ENCODE measurements around the gene ADGRB3. TPM values are rescaled to one million over a fixed set of nuclear protein-coding genes. Genes with fewer than 3 reads are reported as not detected.

ADGRB3 gene
- polyA plus RNA-seq, 1 of the 3 experiments (the other 2 are of a cell fraction) = 0.12 TPM

DNA sequence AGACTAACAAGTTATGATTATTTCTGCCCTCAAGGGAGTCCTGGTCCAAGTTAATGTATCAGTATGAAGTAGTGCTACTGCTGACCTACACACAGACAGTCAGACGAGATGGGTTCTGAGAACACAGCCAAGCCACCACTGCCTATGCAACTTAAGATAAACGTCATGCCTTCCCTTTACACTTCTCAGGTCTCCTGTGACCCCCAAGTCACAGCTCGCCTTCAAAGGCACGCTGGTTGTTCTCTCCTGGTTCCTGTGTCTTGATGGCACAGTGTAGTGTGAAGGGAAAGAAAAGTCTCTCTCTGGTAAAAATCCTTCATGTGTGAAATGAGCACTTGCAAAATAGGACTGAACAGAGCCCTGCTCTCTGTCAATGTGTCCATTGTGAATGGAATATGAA lies 377.8 kb downstream of the ADGRB3 start:
- H3K27me3 ChIP-seq (ENCODE audit: insufficient read depth) = no peaks in the 10 kb centered on the region
- H3F3A ChIP-seq (replicated peaks; ENCODE audit: insufficient read depth) = no peaks in the 10 kb centered on the region
- H3K9me3 ChIP-seq = no peaks in the 10 kb centered on the region
- no peak overlapping the region for H3K9ac ChIP-seq
- ChIA-PET CTCF (no interaction called here), POLR2A (no interaction called here)
- H3K4me2 ChIP-seq = no peak overlapping the region
- DNase-seq = no peak
- peaks cover 0 to 2% of the 10 kb centered on the region in 2 experiments; a peak in 2 of 4 replicates for H3K4me1 ChIP-seq (ENCODE audit: control insufficient read depth in 1 of 2, insufficient read depth in 2 of 2, low read depth in 1 of 2, low read length in 1 of 2)
- WGBS (ENCODE audit: low lambda C conversion rate) = 24% methylated on average over 4 of the region's 4 CpGs
- no peak overlapping the region for H2AFZ ChIP-seq (ENCODE audit: low read depth)
- H3K79me2 ChIP-seq (ENCODE audit: insufficient read depth) = no peaks in the 10 kb centered on the region
- no peaks in the 10 kb centered on the region for H4K20me1 ChIP-seq (ENCODE audit: insufficient read depth)
- H3K27ac ChIP-seq (ENCODE audit: low read depth in 2 of 2, low read length in 1 of 2) = no peak overlapping the region
- no peak overlapping the region for H3K4me3 ChIP-seq (ENCODE audit: low read depth in 2 of 2, low read length in 1 of 2)
- H3K9me2 ChIP-seq = no peaks in the 10 kb centered on the region
- no peak for TF ChIP-seq POLR2AphosphoS5 (IDR thresholded peaks at IDR 0.05; ENCODE audit: low read depth, low read length)
- TF ChIP-seq CHD2 (IDR thresholded peaks at IDR 0.05; ENCODE audit: low read length, partially characterized antibody) = no peak
- H3K36me3 ChIP-seq (replicated peaks in 1 of 2; ENCODE audit: control insufficient read depth in 1 of 2, insufficient read depth in 2 of 2, low read length in 1 of 2) = no peaks in the 10 kb centered on the region

GRCh38 chr6:69018906-69019305 lies 383.8 kb downstream of the ADGRB3 start:
- no peaks in the 10 kb centered on the region for H4K20me1 ChIP-seq (ENCODE audit: insufficient read depth)
- H3K4me1 ChIP-seq (ENCODE audit: control insufficient read depth in 1 of 2, insufficient read depth in 2 of 2, low read depth in 1 of 2, low read length in 1 of 2) = no peaks in the 10 kb centered on the region; a peak in 1 of 4 replicates
- H3K27me3 ChIP-seq (ENCODE audit: insufficient read depth) = no peaks in the 10 kb centered on the region
- no peak overlapping the region for H3K4me2 ChIP-seq
- no peak overlapping the region for H3K9ac ChIP-seq
- H3K79me2 ChIP-seq (ENCODE audit: insufficient read depth) = no peaks in the 10 kb centered on the region
- H3F3A ChIP-seq (replicated peaks; ENCODE audit: insufficient read depth) = no peaks in the 10 kb centered on the region
- TF ChIP-seq USF2 (IDR thresholded peaks at IDR 0.05; ENCODE audit: borderline replicate concordance, low read depth, low read length) = no peak
- no peak for TF ChIP-seq RAD21 (IDR thresholded peaks at IDR 0.05; ENCODE audit: low read length)
- no peak for TF ChIP-seq RFX5 (IDR thresholded peaks at IDR 0.05; ENCODE audit: low read length)
- no peak for TF ChIP-seq YY1 (IDR thresholded peaks at IDR 0.05; ENCODE audit: low read depth)
- TF ChIP-seq TEAD4 (IDR thresholded peaks at IDR 0.05; ENCODE audit: borderline replicate concordance, insufficient read depth) = no peak
- no peak for TF ChIP-seq MEF2A (IDR thresholded peaks at IDR 0.05; ENCODE audit: borderline replicate concordance, low read depth)
- no peak for TF ChIP-seq NRF1 (IDR thresholded peaks at IDR 0.05; ENCODE audit: low read depth, low read length)
- H3K36me3 ChIP-seq (replicated peaks in 1 of 2; ENCODE audit: control insufficient read depth in 1 of 2, insufficient read depth in 2 of 2, low read length in 1 of 2) = no peaks in the 10 kb centered on the region
- no peak overlapping the region for H3K27ac ChIP-seq (ENCODE audit: low read depth in 2 of 2, low read length in 1 of 2)
- no peak for DNase-seq
- ChIA-PET CTCF (no interaction called here), POLR2A (no interaction called here)
- no peaks in the 10 kb centered on the region for H3K9me2 ChIP-seq
- no peak overlapping the region for H3K4me3 ChIP-seq (ENCODE audit: low read depth in 2 of 2, low read length in 1 of 2)
- no peaks in the 10 kb centered on the region for H3K9me3 ChIP-seq
- WGBS (ENCODE audit: low lambda C conversion rate) = 83% methylated on average over 1 of the region's 1 CpG
- no peak overlapping the region for H2AFZ ChIP-seq (ENCODE audit: low read depth)

DNA sequence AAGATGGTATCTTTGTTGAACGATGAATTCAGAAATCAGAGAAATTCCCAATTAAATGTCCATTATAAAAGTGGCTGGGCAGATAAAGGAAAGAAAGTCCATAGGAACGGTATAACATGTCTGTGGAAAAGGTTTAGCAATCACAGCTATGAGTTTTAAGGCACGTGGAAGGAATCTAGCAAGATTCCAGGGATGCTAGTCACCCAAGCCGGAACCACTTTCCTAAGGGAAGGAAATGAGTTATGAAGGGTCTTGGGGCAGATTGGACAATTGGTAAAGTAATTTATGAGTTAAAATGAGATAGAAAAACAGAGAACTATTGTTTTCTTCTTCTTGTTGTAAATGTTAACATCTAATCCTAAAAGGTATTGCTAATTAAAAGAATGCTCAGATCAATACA lies 384.8 kb downstream of the ADGRB3 start:
- Histone ChIP-seq H3K36me3 (replicated peaks in 1 of 2; ENCODE audit: control insufficient read depth in 1 of 2, insufficient read depth in 2 of 2, low read length in 1 of 2) (no peaks in the 10 kb centered on the region), H3K4me1 (ENCODE audit: control insufficient read depth in 1 of 2, insufficient read depth in 2 of 2, low read depth in 1 of 2, low read length in 1 of 2) (no peaks in the 10 kb centered on the region), H3K4me3 (ENCODE audit: low read depth in 2 of 2, low read length in 1 of 2) (no peak overlapping the region), H3K4me2 (no peak overlapping the region), H3K79me2 (ENCODE audit: insufficient read depth) (no peaks in the 10 kb centered on the region), H4K20me1 (ENCODE audit: insufficient read depth) (no peaks in the 10 kb centered on the region), H3K9me2 (no peaks in the 10 kb centered on the region), H3K9me3 (no peaks in the 10 kb centered on the region), H2AFZ (ENCODE audit: low read depth) (no peak overlapping the region), H3K27ac (ENCODE audit: low read depth in 2 of 2, low read length in 1 of 2) (no peak overlapping the region), H3K27me3 (ENCODE audit: insufficient read depth) (no peaks in the 10 kb centered on the region), H3F3A (replicated peaks; ENCODE audit: insufficient read depth) (no peaks in the 10 kb centered on the region), H3K9ac (no peak overlapping the region)
- POLR2A ChIA-PET = no interaction called here
- no peak for DNase-seq
- TF ChIP-seq CHD2 (IDR thresholded peaks at IDR 0.05; ENCODE audit: low read length, partially characterized antibody) (no peak), USF2 (IDR thresholded peaks at IDR 0.05; ENCODE audit: borderline replicate concordance, low read depth, low read length) (no peak), EP300 (IDR thresholded peaks at IDR 0.05; ENCODE audit: borderline replicate concordance in 1 of 2, low read depth in 1 of 2, low read length in 1 of 2) (no peak), CTCF (IDR thresholded peaks at IDR 0.05) (no peak), NFIC (IDR thresholded peaks at IDR 0.05; ENCODE audit: borderline replicate concordance) (no peak), POLR2AphosphoS5 (IDR thresholded peaks at IDR 0.05; ENCODE audit: low read depth, low read length) (no peak)
- TF ChIP-seq, protein P1, sequence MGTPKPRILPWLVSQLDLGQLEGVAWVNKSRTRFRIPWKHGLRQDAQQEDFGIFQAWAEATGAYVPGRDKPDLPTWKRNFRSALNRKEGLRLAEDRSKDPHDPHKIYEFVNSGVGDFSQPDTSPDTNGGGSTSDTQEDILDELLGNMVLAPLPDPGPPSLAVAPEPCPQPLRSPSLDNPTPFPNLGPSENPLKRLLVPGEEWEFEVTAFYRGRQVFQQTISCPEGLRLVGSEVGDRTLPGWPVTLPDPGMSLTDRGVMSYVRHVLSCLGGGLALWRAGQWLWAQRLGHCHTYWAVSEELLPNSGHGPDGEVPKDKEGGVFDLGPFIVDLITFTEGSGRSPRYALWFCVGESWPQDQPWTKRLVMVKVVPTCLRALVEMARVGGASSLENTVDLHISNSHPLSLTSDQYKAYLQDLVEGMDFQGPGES (IDR thresholded peaks at IDR 0.05; ENCODE audit: low read depth, low read length) = no peak
- CTCF ChIA-PET = interaction anchor here (1.5 kb wide), 1 partner anchor 8 kb away, joined by 3 read pairs; no protein-coding TSS in a partner anchor
- WGBS (ENCODE audit: low lambda C conversion rate) = 13% methylated on average over 4 of the region's 4 CpGs
